Bronchial epithelial cell (primary cell): ENCODE data around the gene GPR78. TPM values are rescaled to one million over a fixed set of nuclear protein-coding genes. Genes with fewer than 3 reads are reported as not detected.
A peak's percentile ranks its signal among the peaks of the same experiment; 100 is the strongest.

Source experiments
- DNase-seq: peaks from one replicate; pipeline ENCODE4 v3.0.0-alpha.2; 2010; ENCODE audit warnings: low read depth
- FAIRE-seq: peaks from 2 replicates; lab custom pipeline; 2011; peaks lifted over from hg19 to GRCh38; lab: Jason Lieb, UNC
- H3K27me3 ChIP-seq: 2 replicates; pipeline ENCODE4 v1.5.1; 2011; ENCODE audit warnings: low read length; ENCODE audit not compliant: control insufficient read depth, insufficient read depth
- H3K36me3 ChIP-seq: 2 replicates; pipeline ENCODE4 v1.5.1; 2011; ENCODE audit warnings: low read length; ENCODE audit not compliant: control insufficient read depth, insufficient read depth
- H3K4me3 ChIP-seq: 2 replicates; pipeline ENCODE4 v1.5.1; 2011; ENCODE audit warnings: mild to moderate bottlenecking, low read depth, low read length, control low read depth
- total RNA-seq: library from RNA; depleted of rRNA; stranded (reverse); fragments of >200 nt; gene quantifications from 2 replicates; pipeline ENCODE4 v1.2.1, GENCODE V29; 2014
- TF ChIP-seq, protein P1 (sequence below): IDR thresholded peaks from 2 replicates; pipeline ENCODE4 v1.5.1; 2011; ENCODE audit warnings: mild to moderate bottlenecking, moderate library complexity, low read length, control low read depth, inconsistent platforms; ENCODE audit not compliant: insufficient read depth, severe bottlenecking

The GPR78 gene
- total RNA-seq, 1 donor from 2014 or later = under 0.01 TPM

DNA sequence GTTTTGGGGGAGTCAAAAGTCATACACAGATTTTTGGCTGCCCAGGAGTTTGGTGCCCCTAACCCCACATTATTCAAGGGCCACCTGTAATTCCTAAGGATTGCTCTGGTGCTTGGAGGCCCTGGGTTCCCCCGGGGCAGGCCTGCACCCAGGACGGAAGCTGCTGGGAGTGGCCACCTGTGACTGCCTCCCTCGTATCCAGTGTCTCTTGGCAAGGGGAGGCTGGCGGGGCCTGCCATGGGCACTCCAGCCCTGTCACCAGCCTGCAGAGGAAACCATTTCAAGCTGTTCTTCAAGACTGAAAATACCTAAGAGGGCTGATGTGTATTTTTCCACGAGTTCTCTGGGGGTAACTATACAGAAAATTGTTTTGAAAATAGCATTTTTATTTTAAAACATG lies 24.5 kb upstream of the GPR78 start:
- TF ChIP-seq, protein P1, sequence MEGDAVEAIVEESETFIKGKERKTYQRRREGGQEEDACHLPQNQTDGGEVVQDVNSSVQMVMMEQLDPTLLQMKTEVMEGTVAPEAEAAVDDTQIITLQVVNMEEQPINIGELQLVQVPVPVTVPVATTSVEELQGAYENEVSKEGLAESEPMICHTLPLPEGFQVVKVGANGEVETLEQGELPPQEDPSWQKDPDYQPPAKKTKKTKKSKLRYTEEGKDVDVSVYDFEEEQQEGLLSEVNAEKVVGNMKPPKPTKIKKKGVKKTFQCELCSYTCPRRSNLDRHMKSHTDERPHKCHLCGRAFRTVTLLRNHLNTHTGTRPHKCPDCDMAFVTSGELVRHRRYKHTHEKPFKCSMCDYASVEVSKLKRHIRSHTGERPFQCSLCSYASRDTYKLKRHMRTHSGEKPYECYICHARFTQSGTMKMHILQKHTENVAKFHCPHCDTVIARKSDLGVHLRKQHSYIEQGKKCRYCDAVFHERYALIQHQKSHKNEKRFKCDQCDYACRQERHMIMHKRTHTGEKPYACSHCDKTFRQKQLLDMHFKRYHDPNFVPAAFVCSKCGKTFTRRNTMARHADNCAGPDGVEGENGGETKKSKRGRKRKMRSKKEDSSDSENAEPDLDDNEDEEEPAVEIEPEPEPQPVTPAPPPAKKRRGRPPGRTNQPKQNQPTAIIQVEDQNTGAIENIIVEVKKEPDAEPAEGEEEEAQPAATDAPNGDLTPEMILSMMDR = no peak

DNA sequence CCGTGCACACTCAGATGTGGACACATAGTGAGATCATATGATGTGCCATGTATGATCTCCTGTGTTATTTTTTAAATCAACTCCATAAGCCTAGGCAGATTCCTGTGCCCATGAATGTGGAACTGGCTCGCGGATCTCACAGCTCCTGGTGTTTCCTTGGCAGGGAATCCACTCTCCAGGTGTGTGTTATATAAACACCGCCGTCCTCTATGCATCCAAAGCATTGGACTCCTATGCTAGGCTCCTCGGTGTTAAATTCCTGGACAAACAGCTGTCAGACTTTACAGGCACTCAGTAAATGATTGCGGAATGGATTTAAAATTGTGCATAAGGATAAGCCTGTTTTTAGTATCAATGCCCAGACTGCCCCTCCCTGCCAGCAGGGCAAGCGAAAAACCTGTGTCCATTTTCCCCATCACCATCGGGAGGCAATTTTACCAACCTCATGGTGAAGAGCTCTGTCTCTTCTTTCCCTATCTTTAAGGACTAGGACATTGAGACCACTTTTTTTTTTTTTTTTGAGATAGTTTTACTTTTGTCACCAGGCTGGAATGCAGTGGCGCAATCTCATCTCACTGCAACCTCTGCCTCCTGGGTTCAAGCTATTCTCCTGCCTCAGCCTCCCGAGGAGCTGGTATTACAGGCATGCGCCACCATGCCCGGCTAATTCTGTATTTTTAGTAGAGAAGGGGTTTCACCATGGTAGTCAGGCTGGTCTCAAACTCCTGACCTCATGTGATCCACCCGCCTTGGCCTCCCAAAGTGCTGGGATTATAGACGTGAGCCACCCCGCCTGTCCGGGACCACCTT lies 23.6 kb upstream of the GPR78 start:
- Histone ChIP-seq H3K4me3 (no peak overlapping the region), H3K27me3 (no peaks in the 10 kb centered on the region), H3K36me3 (no peaks in the 10 kb centered on the region)
- TF ChIP-seq, protein P1 = no peak
- FAIRE-seq (no peak), DNase-seq (peak; percentile 10)

More for the DNA sequence above, 24.5 kb upstream of the GPR78 start:
- Histone ChIP-seq H3K27me3 (no peaks in the 10 kb centered on the region), H3K4me3 (no peak overlapping the region), H3K36me3 (no peaks in the 10 kb centered on the region)
- FAIRE-seq = no peak
- no peak for DNase-seq

DNA sequence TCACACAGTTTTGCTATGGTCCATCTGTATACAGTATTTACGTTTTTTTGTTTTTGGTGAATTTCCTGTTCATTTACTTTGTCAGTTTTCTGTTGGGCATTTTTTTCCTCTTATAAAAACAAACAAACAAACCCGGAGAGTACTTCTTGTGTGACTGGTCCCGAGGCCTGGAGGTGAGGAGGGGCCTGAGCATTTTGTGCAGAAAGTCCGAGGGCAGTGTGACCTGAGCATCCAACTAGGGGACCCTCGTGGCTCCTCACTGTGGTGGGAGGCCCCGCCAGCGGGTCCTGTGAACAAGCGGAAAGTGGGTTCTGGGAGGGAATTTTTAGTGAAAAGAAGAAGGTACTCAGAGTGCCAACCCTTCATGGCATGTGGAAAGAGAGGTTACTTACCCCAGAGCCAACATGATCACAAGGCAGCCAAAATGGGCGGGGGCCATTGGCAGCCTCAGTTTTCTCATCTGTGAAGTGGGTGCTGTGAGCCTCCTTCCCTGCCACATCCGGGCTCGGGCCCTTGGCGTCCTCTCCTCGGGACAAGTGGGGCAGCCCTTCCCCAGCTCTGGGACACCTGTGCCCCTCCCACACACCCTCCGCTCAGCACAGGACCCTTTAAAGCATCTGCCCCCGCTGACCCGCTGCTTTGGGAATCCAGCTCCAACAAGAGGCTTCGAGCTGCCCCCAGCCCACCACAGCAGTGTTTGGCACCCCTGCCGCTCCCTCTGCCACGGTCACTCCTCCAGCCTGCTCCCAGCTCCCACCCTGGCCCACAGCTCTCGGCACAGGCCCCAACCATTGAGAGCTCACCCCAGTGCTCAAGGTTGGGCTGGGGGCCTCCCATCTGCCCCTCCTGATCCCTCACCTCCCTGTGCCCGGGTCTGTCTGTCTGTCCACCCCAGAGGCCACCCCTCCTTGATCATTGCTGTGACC lies 22.8 kb upstream of the GPR78 start:
- FAIRE-seq (no peak), DNase-seq (no peak)
- Histone ChIP-seq H3K4me3 (no peak overlapping the region), H3K27me3 (no peaks in the 10 kb centered on the region), H3K36me3 (no peaks in the 10 kb centered on the region)
- TF ChIP-seq, protein P1 = no peak

DNA sequence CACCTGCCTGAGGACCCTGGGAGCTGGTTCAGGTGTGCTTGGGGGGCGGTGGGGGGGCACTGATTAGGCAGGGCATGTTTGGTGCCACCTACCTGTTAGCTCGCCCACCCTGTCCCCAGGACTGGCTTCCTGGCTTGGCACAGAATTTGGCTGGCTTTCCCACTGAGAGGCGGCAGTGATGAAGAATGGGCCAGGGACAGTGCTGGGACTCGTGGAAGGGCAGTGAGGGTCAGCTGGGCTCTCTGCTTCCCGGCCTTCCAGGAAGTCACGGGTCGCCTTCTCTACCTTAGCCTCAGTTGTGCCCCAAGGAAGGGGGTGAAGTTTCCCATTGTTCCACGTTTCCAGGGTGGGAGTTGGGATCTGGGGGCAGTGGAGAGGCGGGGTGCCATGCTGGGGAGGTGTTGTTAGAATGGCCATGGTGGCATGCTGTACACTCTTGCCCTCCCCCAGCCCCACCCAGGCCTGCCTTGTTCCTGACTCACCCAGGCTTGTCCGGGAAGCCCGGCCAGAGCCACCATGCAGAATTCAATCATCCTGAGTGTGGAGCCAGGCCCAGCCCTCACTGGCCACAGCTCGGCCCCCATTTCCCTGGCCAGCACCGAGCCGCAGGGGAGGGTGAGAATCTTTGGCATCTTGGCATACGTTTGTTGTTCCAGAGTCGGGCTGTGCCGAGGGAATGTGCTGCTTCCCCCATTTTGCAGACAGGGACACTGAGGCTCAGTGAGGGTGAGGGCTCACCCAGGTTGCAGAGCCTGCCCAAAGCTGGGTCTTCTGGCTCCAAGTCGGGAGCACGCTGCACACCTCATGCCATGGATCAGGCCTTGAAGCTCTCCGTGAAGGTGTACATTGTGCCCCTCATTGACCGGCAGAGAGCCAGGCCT lies 21.9 kb upstream of the GPR78 start:
- DNase-seq (peak; percentile 10), FAIRE-seq (no peak)
- H3K27me3 ChIP-seq = no peaks in the 10 kb centered on the region
- TF ChIP-seq, protein P1 = no peak
- no peaks in the 10 kb centered on the region for H3K36me3 ChIP-seq
- H3K4me3 ChIP-seq = no peak overlapping the region

DNA sequence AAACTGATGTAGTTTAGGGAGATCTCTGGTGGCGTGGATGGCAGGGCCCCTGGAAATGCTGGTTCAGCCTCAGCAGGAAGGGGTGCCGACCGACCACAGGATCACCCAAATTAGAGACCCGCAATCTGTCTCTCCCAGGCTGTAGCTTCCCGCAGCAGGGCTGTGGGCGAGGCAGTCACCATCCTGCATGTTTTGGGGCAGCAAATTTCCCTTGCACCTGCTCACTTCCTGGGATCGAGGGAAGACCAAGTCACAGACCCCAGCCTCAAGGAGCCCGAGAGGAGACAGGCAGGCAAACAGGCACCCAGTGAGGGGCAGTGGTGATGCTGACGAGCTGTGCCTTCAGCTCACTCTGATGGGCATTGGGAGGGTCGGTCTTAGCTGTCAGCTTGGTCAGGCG lies 21.2 kb upstream of the GPR78 start:
- H3K36me3 ChIP-seq = no peaks in the 10 kb centered on the region
- TF ChIP-seq, protein P1 = no peak
- FAIRE-seq (no peak), DNase-seq (no peak)
- no peaks in the 10 kb centered on the region for H3K27me3 ChIP-seq
- no peak overlapping the region for H3K4me3 ChIP-seq
